K562 (cell line): Measurements from ENCODE around the gene CD72. TPM values are rescaled to one million over a fixed set of nuclear protein-coding genes. Genes with fewer than 3 reads are reported as not detected.

Source experiments
- FIP1L1 ChIP-seq: fragments of 200-400 bp; formaldehyde crosslinking; IDR thresholded peaks from 2 replicates; pipeline ENCODE4 v1.6.1; 2018; ENCODE audit warnings: mild to moderate bottlenecking, low read depth, low read length; ENCODE audit not compliant: poor library complexity, severe bottlenecking
- HNRNPK ChIP-seq: fragments of 200-400 bp; formaldehyde crosslinking; IDR thresholded peaks from one replicate; pipeline ENCODE4 v1.6.1; 2018; ENCODE audit warnings: mild to moderate bottlenecking, low read depth, low read length; ENCODE audit not compliant: poor library complexity, severe bottlenecking
- IRF2 ChIP-seq: sonication (generic); formaldehyde crosslinking; IDR thresholded peaks from 2 replicates; pipeline ENCODE4 v1.8.1; 2022; ENCODE audit warnings: mild to moderate bottlenecking, missing genetic modification reagents
- KDM4B ChIP-seq, 2 experiments: fragments of 450-650 bp in 1 of 2; sonication (generic) in 1 of 2; IDR thresholded peaks; 2 replicates each; pipeline ENCODE4 v1.6.1; 2016 to 2017; ENCODE audit warnings: borderline replicate concordance in 2 of 2, antibody characterized with exemption in 1 of 2, low read depth in 1 of 2, mild to moderate bottlenecking in 1 of 2
- MEF2A ChIP-seq: IDR thresholded peaks from 2 replicates; pipeline ENCODE4 v1.6.1; 2011; ENCODE audit warnings: low read depth, mild to moderate bottlenecking, low read length, moderate library complexity; ENCODE audit not compliant: control insufficient read depth
- NFE2L1 ChIP-seq: fragments of 450-650 bp; IDR thresholded peaks from 2 replicates; pipeline ENCODE4 v1.6.1; 2016; ENCODE audit warnings: missing genetic modification characterization, low read depth, mild to moderate bottlenecking, missing compliant biosample characterization, moderate library complexity, borderline replicate concordance
- NR4A1 ChIP-seq, 2 experiments: fragments of 250-450 bp in 1 of 2; fragments of 450-650 bp in 1 of 2; sonication (Bioruptor Pico) in 1 of 2; IDR thresholded peaks; 2 replicates each; pipeline versions ENCODE4 v1.4.0 to v1.6.1; 2016 to 2020; ENCODE audit warnings: mild to moderate bottlenecking in 2 of 2, missing compliant biosample characterization in 1 of 2, missing genetic modification characterization in 1 of 2, moderate library complexity in 1 of 2
- PBX2 ChIP-seq, 2 experiments: IDR thresholded peaks in 1 of 2; conservative IDR thresholded peaks in 1 of 2; 2 replicates each; pipeline ENCODE4 v1.6.1; 2016; ENCODE audit warnings: low read depth in 2 of 2, mild to moderate bottlenecking in 1 of 2, missing compliant biosample characterization in 1 of 2, missing genetic modification characterization in 1 of 2, moderate library complexity in 1 of 2
- SOX6 ChIP-seq: fragments of 450-650 bp; IDR thresholded peaks from 2 replicates; pipeline ENCODE4 v1.6.1; 2014; ENCODE audit warnings: mild to moderate bottlenecking
- TAF9B ChIP-seq: fragments of 450-650 bp; IDR thresholded peaks from 2 replicates; pipeline ENCODE4 v1.6.1; 2018; ENCODE audit warnings: mild to moderate bottlenecking; ENCODE audit not compliant: partially characterized antibody
- U2AF1 ChIP-seq: fragments of 200-400 bp; formaldehyde crosslinking; optimal IDR thresholded peaks from 2 replicates; pipeline ENCODE3; 2017; ENCODE audit warnings: mild to moderate bottlenecking, low read depth, low read length, moderate library complexity
- ZNF121 ChIP-seq: sonication (generic); formaldehyde crosslinking; conservative IDR thresholded peaks from 2 replicates; pipeline ENCODE4 v1.8.0; 2022; ENCODE audit warnings: missing genetic modification reagents
- ZNF175 ChIP-seq: fragments of 200-800 bp; sonication (Bioruptor generic); IDR thresholded peaks from 2 replicates; pipeline ENCODE4 v1.6.1; 2016; ENCODE audit warnings: low read depth, mild to moderate bottlenecking, missing genetic modification characterization, missing compliant biosample characterization
- ZNF217 ChIP-seq: sonication (generic); formaldehyde crosslinking; IDR thresholded peaks from 2 replicates; pipeline ENCODE4 v1.8.0; 2022; ENCODE audit warnings: mild to moderate bottlenecking, missing genetic modification reagents
- ZNF592 ChIP-seq: fragments of 450-650 bp; IDR thresholded peaks from 2 replicates; pipeline ENCODE4 v1.6.1; 2017; ENCODE audit warnings: antibody characterized with exemption, mild to moderate bottlenecking
- ZNF696 ChIP-seq: fragments of 250-450 bp; sonication (Bioruptor Pico); conservative IDR thresholded peaks from 2 replicates; pipeline ENCODE4 v1.4.0; 2020; ENCODE audit warnings: mild to moderate bottlenecking, moderate library complexity
- polyA plus RNA-seq, 8 experiments: library from polyadenylated mRNA; depleted of rRNA in 4 of 8; stranded (reverse) in 5 of 8; unstranded in 3 of 8; fragments of >200 nt; fragmentation: Nextera tagmentation in 2 of 8; fragmentation: Illumina TruSeq in 1 of 8; extraction: Ambion mirVana in 2 of 8; extraction: Trizol in 1 of 8; gene quantifications; 2 replicates each; pipeline versions ENCODE4 v1.2.1 to v1.2.3, GENCODE V29; 2011 to 2014; ENCODE audit warnings: inconsistent platforms in 1 of 8, missing spikeins in 1 of 8
- total RNA-seq, 7 experiments: library from RNA; depleted of rRNA in 6 of 7; stranded (reverse); fragments of >200 nt in 6 of 7; fragmentation: Illumina TruSeq in 2 of 7; extraction: Trizol in 2 of 7; gene quantifications; 2 replicates each; pipeline versions ENCODE4 v1.2.1 to v1.2.3, GENCODE V29; 2011 to 2021; ENCODE audit warnings: low replicate concordance in 1 of 7
- TF ChIP-seq, protein P1 (sequence below): sonication (generic); formaldehyde crosslinking; IDR thresholded peaks from 2 replicates; pipeline ENCODE4 v1.8.0; 2022; ENCODE audit warnings: missing genetic modification reagents, mild to moderate bottlenecking, moderate library complexity, borderline replicate concordance

The CD72 gene
- total and polyA plus RNA-seq, 9 of the 15 experiments (the other 6 are each of a cell fraction or from before 2014, with no cell fraction given): 0.11 to 0.78 (median 0.27) TPM; not detected in 1

DNA sequence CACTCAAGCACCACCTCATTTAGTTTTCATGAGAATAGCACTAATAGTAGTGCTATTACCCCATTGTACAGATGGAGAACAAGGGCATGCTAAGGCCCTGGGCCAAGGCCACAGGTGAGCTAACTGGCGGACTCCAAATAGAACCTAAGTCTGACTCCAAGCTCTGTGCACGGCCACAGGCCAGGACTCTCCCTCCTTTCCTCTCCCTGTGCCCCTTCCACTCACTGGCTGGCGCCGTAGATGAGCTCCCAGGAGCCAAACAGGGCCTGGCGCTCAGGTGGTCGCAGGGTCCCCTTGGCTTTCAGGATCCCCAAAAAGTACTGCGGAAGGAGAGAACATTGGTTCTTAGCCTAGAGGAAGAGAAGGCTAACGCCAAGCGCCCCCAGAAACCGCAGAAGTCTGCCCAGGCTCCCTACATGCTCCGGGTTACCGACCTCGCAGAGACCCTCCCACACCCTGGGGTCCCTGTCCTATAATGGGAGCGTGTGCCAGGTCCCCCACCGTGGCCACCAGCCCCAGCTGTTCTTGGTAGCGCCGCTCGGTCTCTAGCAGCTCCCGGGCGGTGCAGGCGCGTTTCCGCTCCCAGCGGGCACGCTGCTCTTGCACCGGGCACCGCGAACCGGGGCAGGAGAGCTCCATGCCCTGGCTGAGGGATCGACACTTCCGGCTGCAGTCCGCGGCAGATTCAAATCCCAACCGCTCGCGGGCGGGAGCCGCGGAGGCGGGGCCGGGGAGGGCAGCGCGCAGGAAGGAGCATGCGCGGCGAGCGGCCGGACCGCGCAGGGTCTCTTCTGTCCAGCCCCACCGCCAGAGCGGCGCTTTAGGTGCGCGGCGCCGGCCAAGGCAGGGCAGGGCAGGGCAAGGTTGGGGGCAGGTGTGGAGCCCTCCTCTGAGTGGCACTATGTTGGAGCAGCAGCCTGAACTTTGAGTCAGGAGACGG is 46.6 kb upstream of the CD72 start, which contains the start of gene ARHGEF39 (continued):
- TF ChIP-seq, protein P1, sequence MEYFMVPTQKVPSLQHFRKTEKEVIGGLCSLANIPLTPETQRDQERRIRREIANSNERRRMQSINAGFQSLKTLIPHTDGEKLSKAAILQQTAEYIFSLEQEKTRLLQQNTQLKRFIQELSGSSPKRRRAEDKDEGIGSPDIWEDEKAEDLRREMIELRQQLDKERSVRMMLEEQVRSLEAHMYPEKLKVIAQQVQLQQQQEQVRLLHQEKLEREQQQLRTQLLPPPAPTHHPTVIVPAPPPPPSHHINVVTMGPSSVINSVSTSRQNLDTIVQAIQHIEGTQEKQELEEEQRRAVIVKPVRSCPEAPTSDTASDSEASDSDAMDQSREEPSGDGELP (CRISPR knock-in tag): peak; percentile 84; the same call in 1 of the 2 replicates
- TF ChIP-seq ZNF217 (CRISPR knock-in tag) (no peak), HNRNPK (no peak), TAF9B (no peak), SOX6 (0 out of 2 replicates have a peak, but pooled peaks have one; percentile 28), PBX2 (CRISPR knock-in tag; IDR thresholded peaks at IDR 0.05; ENCODE audit: low read depth) (no peak), PBX2 (tag; conservative IDR thresholded peaks at IDR 0.05; ENCODE audit: low read depth) (no peak), U2AF1 (no peak), KDM4B (IDR thresholded peaks at IDR 0.05; ENCODE audit: borderline replicate concordance in 2 of 2, low read depth in 1 of 2) (no peak), FIP1L1 (peak; percentile 39), NR4A1 (CRISPR knock-in tag; IDR thresholded peaks at IDR 0.05) (no peak), NR4A1 (tag; IDR thresholded peaks at IDR 0.05) (no peak), NFE2L1 (tag) (no peak), MEF2A (no peak), ZNF696 (no peak), ZNF175 (no peak), ZNF592 (peak; percentile 56; the same call in 1 of the 2 replicates), ZNF121 (CRISPR knock-in tag) (no peak), IRF2 (CRISPR knock-in tag) (no peak)
